ENCODE results near the gene PHLPP1.

PHLPP1 gene

GRCh38 chr18:62745089-62745751 is 29.9 kb downstream of the PHLPP1 start:
- no peak overlapping the region for H3K27ac ChIP-seq

GRCh38 chr18:62749389-62749788 is 34.0 kb downstream of the PHLPP1 start:
- Histone ChIP-seq H3K4me3 (ENCODE audit: low read depth in 1 of 2, low read length in 1 of 2) (no peak overlapping the region), H3K27me3 (no peaks in the 10 kb centered on the region), H3K4me1 (ENCODE audit: control insufficient read depth in 1 of 2, insufficient read depth in 1 of 2, low read depth in 1 of 2, low read length in 1 of 2) (no peaks in the 10 kb centered on the region), H3K9me3 (no peaks in the 10 kb centered on the region), H3K27ac (no peak overlapping the region), H3K36me3 (no peaks in the 10 kb centered on the region)
- TF ChIP-seq CTCF (IDR thresholded peaks at IDR 0.05): no peak

More at GRCh38 chr18:62745089-62745751, 29.9 kb downstream of the PHLPP1 start:
- Histone ChIP-seq H3K4me3 (ENCODE audit: low read depth in 1 of 2, low read length in 1 of 2) (no peak overlapping the region), H3K27me3 (no peaks in the 10 kb centered on the region), H3K4me1 (ENCODE audit: control insufficient read depth in 1 of 2, insufficient read depth in 1 of 2, low read depth in 1 of 2, low read length in 1 of 2) (peaks cover 0 to 9% of the 10 kb centered on the region in 2 experiments), H3K9me3 (no peaks in the 10 kb centered on the region), H3K36me3 (no peaks in the 10 kb centered on the region)
- no peak for TF ChIP-seq CTCF (IDR thresholded peaks at IDR 0.05)

GRCh38 chr18:62751341-62751821 is 36.0 kb downstream of the PHLPP1 start:
- no peaks in the 10 kb centered on the region for H3K36me3 ChIP-seq
- H3K4me1 ChIP-seq (ENCODE audit: control insufficient read depth in 1 of 2, insufficient read depth in 1 of 2, low read depth in 1 of 2, low read length in 1 of 2): no peaks in the 10 kb centered on the region
- no peak for TF ChIP-seq CTCF (IDR thresholded peaks at IDR 0.05)
- H3K4me3 ChIP-seq (ENCODE audit: low read depth in 1 of 2, low read length in 1 of 2): no peak overlapping the region
- no peaks in the 10 kb centered on the region for H3K9me3 ChIP-seq
- no peak overlapping the region for H3K27ac ChIP-seq
- no peaks in the 10 kb centered on the region for H3K27me3 ChIP-seq

- no peak overlapping the region for H3K4me3 ChIP-seq (ENCODE audit: low read depth in 1 of 2, low read length in 1 of 2)
- no peak for TF ChIP-seq CTCF (IDR thresholded peaks at IDR 0.05)
- H3K27me3 ChIP-seq: no peaks in the 10 kb centered on the region
- no peaks in the 10 kb centered on the region for H3K9me3 ChIP-seq
- H3K36me3 ChIP-seq: no peaks in the 10 kb centered on the region
- no peaks in the 10 kb centered on the region for H3K4me1 ChIP-seq (ENCODE audit: control insufficient read depth in 1 of 2, insufficient read depth in 1 of 2, low read depth in 1 of 2, low read length in 1 of 2)
- H3K27ac ChIP-seq: no peak overlapping the region
Observed at GRCh38 chr18:62751977-62752376, 36.6 kb downstream of the PHLPP1 start.

- Histone ChIP-seq H3K27me3 (no peaks in the 10 kb centered on the region), H3K9me3 (no peaks in the 10 kb centered on the region), H3K4me3 (ENCODE audit: low read depth in 1 of 2, low read length in 1 of 2) (no peak overlapping the region), H3K27ac (no peak overlapping the region), H3K36me3 (no peaks in the 10 kb centered on the region), H3K4me1 (ENCODE audit: control insufficient read depth in 1 of 2, insufficient read depth in 1 of 2, low read depth in 1 of 2, low read length in 1 of 2) (no peaks in the 10 kb centered on the region)
- TF ChIP-seq CTCF (IDR thresholded peaks at IDR 0.05): no peak
Observed at GRCh38 chr18:62754026-62754425, 38.7 kb downstream of the PHLPP1 start.

Data from neutrophil (primary cell).